ENCODE measurements around the gene SUSD6.
"Not testable (repeated sequence)": the region's sequence is repeated elsewhere in the genome, so short reads cannot be mapped to it uniquely, and the experiment has no call there.

The SUSD6 gene

GRCh38 chr14:69682621-69683263 is 71.3 kb downstream of the SUSD6 start:
- no peak overlapping the region for H3K4me3 ChIP-seq
- H3K27ac ChIP-seq, result peak overlapping the region in 20 of 21 experiments; percentile 12 to 92 (median 74)

DNA sequence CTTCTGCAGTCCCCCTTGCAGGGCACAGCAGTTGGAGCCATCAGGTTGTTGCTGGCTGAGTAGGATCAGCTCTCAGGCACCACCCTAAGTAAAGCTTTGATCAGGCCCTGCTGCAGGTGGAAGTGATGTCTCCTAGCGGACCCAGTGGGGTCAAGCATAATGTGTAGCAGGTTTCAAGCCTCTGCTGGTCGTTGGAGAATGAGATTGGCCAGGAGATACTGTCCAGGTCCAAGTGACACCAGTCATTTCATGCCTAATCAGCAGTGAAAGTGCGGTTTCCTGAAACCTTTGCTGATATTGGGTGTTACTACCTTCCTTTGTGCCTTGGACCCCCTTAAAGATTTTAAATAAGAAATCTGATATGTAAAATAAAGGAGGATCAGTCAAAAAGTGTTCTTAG is 72.6 kb downstream of the SUSD6 start:
- peak overlapping the region in 20 of 21 experiments; percentile 12 to 92 (median 74) for H3K27ac ChIP-seq
- no peak overlapping the region for H3K4me3 ChIP-seq

DNA sequence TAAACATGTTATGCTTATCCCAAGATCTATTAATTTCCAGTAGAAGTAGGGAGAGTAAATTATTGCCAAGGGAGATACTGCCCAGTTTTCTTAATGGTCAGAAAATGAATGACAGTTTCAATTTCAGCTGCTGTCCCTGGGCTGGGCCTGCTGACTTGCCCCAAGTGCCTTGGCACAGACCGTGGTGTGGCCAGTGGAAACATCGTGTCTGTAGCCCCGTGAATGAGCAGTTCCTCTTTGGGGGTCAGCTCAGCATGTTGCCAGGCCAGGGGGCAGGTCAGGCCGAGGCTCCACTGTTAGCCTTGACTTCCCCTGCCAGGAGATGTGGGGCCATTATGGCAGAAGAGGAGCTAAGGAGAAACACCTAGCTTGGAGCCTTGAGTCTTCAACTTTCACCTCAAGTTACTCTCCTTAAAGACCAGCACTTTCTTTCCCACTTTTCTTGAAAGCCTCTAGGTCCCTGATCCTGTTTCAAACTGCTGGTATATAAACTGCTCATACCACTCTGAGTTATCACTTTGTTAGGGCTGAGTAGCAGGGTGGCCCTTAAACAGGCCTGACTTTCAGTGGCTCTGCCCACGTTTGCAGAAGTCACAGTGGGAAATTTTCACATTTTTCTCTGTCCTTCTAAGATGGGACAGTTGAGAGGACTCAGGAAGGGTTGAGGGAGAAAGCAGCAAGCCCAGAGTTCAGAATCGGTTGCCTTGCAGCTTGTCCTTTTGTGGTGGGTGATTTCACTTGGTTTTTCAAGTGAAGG is 73.2 kb downstream of the SUSD6 start:
- peak overlapping the region in 20 of 21 experiments; percentile 15 to 90 (median 74) for H3K27ac ChIP-seq
- H3K4me3 ChIP-seq, result no peak overlapping the region

- no peak overlapping the region for H3K4me3 ChIP-seq
- H3K27ac ChIP-seq, result peak overlapping the region in 19 of 21 experiments; percentile 18 to 90 (median 77)
Measured at GRCh38 chr14:69685218-69685616, 73.8 kb downstream of the SUSD6 start.

DNA sequence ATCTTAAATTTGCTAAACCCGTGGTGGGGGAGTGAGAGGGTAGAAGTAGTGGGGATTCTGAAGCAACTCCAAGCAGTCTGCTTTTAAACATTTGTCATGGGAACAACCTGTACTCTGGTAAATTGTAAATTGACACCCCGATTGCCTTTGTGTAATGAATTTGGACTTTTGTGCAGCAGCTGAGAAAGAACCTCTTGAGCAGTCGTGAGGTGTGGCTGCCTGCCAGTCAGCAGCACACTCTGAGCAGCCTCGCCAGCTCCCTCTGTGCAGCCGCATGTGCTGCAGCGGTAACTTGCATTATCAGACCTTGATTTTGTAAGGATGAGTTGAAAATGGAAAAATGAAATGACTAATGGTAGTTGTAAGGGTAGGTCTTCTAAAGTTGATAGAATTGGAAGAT is 74.3 kb downstream of the SUSD6 start:
- no peak overlapping the region for H3K4me3 ChIP-seq
- H3K27ac ChIP-seq, result peak overlapping the region in 15 of 21 experiments; percentile 1 to 90 (median 71)

DNA sequence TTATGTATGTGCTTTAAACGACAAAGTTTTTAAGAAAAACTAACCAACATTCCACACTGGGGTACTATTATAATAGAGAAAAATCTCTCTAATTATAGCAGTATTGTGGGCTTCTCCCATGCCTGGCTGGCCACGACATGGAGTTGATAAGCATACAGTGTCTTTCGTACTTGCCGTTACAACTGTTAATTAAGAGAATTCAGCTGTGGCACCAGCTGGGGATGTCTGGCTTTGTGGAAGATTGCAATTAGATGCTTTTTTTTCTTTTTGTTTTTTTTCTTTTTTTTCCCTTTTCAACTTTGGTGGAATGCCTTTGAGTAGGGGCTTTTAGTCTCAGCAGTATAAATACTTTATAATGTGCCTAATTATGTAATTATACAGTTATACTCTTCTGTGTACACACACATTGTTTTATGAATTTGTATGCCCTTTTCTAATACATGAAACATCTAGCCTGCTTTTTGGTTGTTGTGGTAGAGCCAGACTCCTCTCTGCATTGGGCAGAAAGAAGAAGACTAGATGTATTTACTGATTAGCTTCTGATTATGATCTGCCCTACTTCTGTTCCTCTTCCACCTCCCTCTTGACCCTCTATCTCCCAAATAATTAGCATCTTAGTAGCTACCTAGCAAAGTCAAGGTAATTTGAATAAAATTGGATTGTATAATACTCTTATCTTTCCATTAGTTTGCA is 76.4 kb downstream of the SUSD6 start:
- peak overlapping the region in 3 of 21 experiments; percentile 11 to 60 (median 40) for H3K27ac ChIP-seq

DNA sequence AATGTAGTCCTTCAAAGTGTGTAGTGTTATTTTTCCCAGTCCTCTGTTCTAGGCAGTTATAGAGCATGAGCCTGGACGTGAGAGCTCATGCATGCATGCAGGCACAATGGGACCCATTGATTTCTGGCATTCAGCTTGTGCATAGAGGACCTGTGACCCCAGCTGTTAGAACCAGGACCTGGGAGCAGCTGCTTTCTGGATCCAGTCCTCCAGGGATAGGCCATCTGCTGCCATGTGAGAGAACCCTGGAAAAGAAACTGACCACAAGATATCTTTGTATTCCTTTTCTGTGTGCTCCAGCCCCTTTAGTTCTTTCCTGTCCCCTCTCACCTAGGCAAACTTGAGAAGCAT is 76.9 kb downstream of the SUSD6 start:
- Histone ChIP-seq H3K27ac (peak overlapping the region in 1 of 21 experiments; percentile 60), H3K4me3 (no peak overlapping the region)

More for the DNA sequence above, 76.4 kb downstream of the SUSD6 start:
- H3K4me3 ChIP-seq, result no peak overlapping the region

DNA sequence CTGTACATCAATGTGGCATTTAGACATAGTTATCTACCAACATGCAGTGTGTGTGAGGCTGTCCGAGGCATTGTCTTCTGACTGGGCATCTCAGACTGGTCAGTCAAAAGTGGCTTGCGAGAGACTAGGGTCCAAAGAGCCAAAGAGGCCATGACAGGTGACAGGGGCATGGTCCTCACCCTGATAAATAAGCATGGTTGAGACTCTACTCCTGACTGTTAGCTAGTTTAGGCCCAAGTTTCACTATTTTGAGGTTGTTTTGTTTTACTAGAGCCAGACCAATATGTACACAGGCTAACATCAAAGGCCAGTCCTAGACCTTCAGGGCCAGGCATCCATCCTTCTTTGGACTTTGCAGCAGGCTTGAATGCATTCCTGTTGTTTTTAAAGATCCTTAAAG is 78.6 kb downstream of the SUSD6 start:
- H3K27ac ChIP-seq, result no peak overlapping the region

DNA sequence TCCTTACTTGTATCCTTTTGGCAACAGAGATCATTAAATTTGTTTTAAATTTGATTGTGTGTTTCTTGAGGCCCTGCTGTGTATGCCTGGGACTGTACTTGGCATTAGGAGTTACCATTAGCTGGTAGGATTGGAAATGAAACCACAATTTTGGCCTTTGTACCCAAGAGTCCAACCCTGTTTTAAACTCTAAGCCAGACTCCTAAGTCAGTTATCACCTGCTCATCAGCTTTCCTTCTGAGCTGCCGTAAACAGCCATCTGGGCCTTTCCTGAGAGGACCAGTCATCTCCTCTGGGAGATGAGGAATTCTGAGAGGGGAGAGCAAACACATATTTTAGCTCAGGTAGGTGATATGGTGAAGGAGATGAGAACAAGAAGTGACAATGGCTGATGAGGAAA is 81.2 kb downstream of the SUSD6 start:
- H3K27ac ChIP-seq, result peak overlapping the region in 13 of 21 experiments; percentile 7 to 82 (median 52)
- H3K4me3 ChIP-seq, result no peak overlapping the region

More for the DNA sequence above, 78.6 kb downstream of the SUSD6 start:
- H3K4me3 ChIP-seq, result no peak overlapping the region

GRCh38 chr14:69693145-69693544 is 81.7 kb downstream of the SUSD6 start:
- Histone ChIP-seq H3K27ac (peak overlapping the region in 16 of 21 experiments; percentile 7 to 82 (median 55)), H3K4me3 (no peak overlapping the region)

DNA sequence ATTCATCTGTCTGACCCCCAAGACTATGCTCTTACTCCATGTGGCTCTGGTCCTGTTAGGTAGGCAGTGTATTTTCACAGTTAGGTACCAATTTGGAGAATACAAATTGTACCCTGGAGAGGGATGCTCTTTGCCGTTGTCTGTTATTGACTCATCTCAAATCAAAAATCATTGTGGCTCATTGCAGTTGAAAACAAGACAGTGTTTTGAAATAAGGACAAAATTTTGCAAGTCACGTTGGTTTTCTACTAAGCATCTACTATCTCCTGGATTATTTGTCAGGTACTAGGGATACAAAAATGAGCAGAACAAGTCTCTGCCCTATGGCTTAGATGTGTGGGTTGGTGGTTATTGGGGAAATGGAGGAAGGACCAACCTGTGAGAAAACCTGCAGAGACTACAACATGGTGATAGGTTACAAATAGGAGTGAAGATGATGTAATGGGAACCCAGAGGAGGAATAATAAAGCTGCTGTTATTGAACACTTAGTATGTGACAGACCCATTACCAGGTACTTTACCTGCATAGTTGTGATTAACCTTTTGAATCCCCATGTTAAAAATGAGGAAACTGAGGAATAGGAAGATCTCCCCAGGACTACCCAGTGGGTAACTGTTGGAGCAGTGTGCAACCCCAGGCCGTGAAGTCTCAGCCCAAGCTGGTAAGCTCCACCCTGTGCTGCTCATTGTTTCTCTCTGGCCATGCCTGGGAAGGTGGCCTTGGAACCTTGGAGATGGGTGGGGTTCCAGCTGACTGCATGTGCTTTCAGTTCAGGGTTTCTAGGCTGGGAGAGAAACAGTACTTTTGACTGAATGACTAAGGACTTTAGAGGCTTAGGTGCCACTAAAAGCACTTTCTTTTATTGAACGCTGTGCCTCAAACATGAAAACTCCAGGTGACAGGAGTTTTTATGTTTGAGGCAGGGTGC is 82.7 kb downstream of the SUSD6 start:
- Histone ChIP-seq H3K27ac (peak overlapping the region in 19 of 21 experiments; percentile 45 to 85 (median 79)), H3K4me3 (no peak overlapping the region)

DNA sequence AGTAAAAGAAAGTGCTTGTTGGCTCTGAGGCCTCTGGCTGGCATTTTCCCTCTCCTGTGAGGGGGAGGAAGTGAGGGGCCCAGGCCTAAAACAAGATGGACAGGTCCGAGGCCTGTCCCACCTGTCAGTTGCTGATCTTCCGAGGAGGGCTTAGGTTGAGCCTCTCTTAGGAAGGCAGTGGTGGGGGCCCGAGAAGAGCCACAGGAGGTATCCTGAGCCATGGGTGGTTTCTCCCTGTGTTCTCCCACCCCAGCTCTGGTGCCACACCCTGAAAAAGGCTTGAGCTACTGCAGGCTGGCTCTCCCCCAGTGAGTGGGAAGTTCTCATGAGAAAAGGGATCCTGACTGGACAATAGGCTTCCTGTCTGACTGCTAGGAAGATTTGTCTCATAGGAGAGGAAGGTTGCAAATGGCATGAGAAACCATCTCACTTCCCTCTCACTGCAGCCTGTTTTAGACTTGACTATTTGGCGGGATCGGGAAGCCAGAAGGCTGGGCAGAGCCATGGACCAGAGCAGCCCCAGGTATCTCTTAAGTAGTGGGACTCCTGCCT is 83.4 kb downstream of the SUSD6 start:
- H3K4me3 ChIP-seq, result no peak overlapping the region

DNA sequence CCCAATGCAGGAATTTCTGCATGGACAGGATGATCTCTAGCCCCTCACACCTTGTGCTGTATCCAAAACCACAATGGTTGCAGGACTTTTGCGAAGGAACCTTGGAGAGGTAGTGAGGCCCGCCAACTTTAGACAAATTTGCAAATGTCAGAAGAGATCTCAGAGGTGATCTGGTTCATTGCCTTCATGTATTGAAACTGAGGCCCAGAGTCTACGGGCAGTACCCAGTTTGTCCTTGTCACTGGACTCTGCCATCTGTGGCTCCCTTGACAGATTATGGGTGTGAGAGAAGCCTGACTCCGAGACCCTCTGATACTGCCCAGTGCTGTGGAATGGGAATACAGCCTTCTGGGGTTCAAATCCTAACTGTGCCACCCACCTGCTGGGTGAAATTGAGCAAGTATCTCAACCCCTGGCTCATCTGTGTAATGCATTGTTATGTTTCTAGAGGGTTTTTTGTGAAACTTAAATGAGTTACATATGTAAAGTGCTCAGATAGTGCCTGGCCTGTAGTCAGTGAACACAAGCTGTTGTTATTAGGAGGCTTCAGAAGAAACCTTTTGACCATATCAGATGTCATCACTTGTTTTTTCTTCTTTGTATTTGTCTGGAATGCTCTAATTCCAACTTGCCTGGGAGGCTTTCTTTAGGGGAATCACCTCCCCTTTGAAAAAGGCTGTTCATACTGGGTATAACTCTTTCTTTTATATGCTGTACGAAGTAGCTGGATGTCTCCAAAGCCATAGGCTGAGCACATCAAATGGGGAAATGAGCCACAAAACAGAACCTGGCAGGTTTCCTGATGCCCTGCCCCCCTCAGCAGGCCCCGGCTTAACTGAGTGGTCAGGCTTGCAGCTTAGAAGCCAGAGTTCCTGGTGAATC is 84.2 kb downstream of the SUSD6 start:
- H3K4me3 ChIP-seq, result no peak overlapping the region
- H3K27ac ChIP-seq, result peak overlapping the region in 19 of 21 experiments; percentile 6 to 85 (median 74)

More for the DNA sequence above, 83.4 kb downstream of the SUSD6 start:
- peak overlapping the region in 19 of 21 experiments; percentile 39 to 85 (median 79) for H3K27ac ChIP-seq

GRCh38 chr14:69696204-69696527 is 84.8 kb downstream of the SUSD6 start:
- no peak overlapping the region for H3K4me3 ChIP-seq
- peak overlapping the region in 18 of 21 experiments; percentile 6 to 85 (median 76) for H3K27ac ChIP-seq

GRCh38 chr14:69696633-69697557 is 85.5 kb downstream of the SUSD6 start:
- peak overlapping the region in 19 of 21 experiments; percentile 6 to 85 (median 74) for H3K27ac ChIP-seq

GRCh38 chr14:69698572-69698971 is 87.2 kb downstream of the SUSD6 start:
- H3K27ac ChIP-seq, result peak overlapping the region in 4 of 21 experiments; percentile 3 to 82 (median 16)
- H3K4me3 ChIP-seq, result no peak overlapping the region

More at GRCh38 chr14:69696633-69697557, 85.5 kb downstream of the SUSD6 start:
- H3K4me3 ChIP-seq, result no peak overlapping the region

- H3K27ac ChIP-seq, H3K4me3 ChIP-seq: not testable (repeated sequence)
Measured at GRCh38 chr14:69699243-69699642, 87.8 kb downstream of the SUSD6 start.

All from skin epidermis (tissue), 12 donors.